Measurements from ENCODE around the gene CHM.

- TF ChIP-seq FOXM1 (IDR thresholded peaks at IDR 0.05; ENCODE audit: low read depth, low read length) (no peak), JUND (IDR thresholded peaks at IDR 0.05; ENCODE audit: low read depth, low read length) (no peak), TARDBP (IDR thresholded peaks at IDR 0.05; ENCODE audit: borderline replicate concordance) (no peak), EED (IDR thresholded peaks at IDR 0.05; ENCODE audit: low read depth) (no peak), CTCF (IDR thresholded peaks at IDR 0.05 in 2 of 3, conservative IDR thresholded peaks at IDR 0.05 in 1 of 3; ENCODE audit: control insufficient read depth in 2 of 3, extremely low read depth in 1 of 3, insufficient read depth in 1 of 3, low read depth in 3 of 3, low read length in 3 of 3) (no peak), CEBPB (IDR thresholded peaks at IDR 0.05; ENCODE audit: borderline replicate concordance in 1 of 2, low read depth in 2 of 2, low read length in 2 of 2) (no peak), POLR2A (IDR thresholded peaks at IDR 0.05; ENCODE audit: low read depth, low read length) (no peak)
Observed at GRCh38 chrX:85836868-85837267, 210.5 kb downstream of the CHM start.
